GM12892 (cell line): ENCODE results near the gene OR4D11.

Source experiments
- DNase-seq: peaks from one replicate; pipeline ENCODE4 v3.0.0; 2011; ENCODE audit not compliant: insufficient read length
- FAIRE-seq: peaks from 2 replicates; lab custom pipeline; 2011; peaks lifted over from hg19 to GRCh38; lab: Jason Lieb, UNC
- POLR2A ChIP-seq: IDR thresholded peaks from 2 replicates; pipeline ENCODE4 v1.6.1; 2011; ENCODE audit warnings: low read depth, low read length, control low read depth
- POLR2AphosphoS5 ChIP-seq: IDR thresholded peaks from 2 replicates; pipeline ENCODE4 v1.6.1; 2011; ENCODE audit warnings: low read depth, low read length, control low read depth
- TAF1 ChIP-seq: IDR thresholded peaks from 2 replicates; pipeline ENCODE4 v1.6.1; 2011; ENCODE audit warnings: low read depth, mild to moderate bottlenecking, control low read depth, low read length, borderline replicate concordance

OR4D11 gene

GRCh38 chr11:59550842-59551658 lies 47.7 kb downstream of the OR4D11 start:
- FAIRE-seq = no peak
- DNase-seq = no peak
- no peak for TF ChIP-seq POLR2A

GRCh38 chr11:59551659-59552521 lies 48.5 kb downstream of the OR4D11 start:
- TF ChIP-seq TAF1 (no peak), POLR2A (no peak), POLR2AphosphoS5 (no peak)
- DNase-seq (no peak), FAIRE-seq (no peak)

GRCh38 chr11:59552844-59553243 lies 49.5 kb downstream of the OR4D11 start:
- DNase-seq (no peak), FAIRE-seq (no peak)
- TF ChIP-seq POLR2AphosphoS5 (no peak), TAF1 (no peak)

GRCh38 chr11:59553323-59553722 lies 49.9 kb downstream of the OR4D11 start:
- FAIRE-seq (no peak), DNase-seq (no peak)
- no peak for TF ChIP-seq POLR2AphosphoS5
